ENCODE results near the gene PHETA1. TPM values are rescaled to one million over a fixed set of nuclear protein-coding genes. Genes with fewer than 3 reads are reported as not detected.

The PHETA1 gene
- total and polyA plus RNA-seq, 2 of the 13 experiments (the other 11 are each of a cell fraction or from before 2014, with no cell fraction given) = 11.3 to 20.8 TPM

DNA sequence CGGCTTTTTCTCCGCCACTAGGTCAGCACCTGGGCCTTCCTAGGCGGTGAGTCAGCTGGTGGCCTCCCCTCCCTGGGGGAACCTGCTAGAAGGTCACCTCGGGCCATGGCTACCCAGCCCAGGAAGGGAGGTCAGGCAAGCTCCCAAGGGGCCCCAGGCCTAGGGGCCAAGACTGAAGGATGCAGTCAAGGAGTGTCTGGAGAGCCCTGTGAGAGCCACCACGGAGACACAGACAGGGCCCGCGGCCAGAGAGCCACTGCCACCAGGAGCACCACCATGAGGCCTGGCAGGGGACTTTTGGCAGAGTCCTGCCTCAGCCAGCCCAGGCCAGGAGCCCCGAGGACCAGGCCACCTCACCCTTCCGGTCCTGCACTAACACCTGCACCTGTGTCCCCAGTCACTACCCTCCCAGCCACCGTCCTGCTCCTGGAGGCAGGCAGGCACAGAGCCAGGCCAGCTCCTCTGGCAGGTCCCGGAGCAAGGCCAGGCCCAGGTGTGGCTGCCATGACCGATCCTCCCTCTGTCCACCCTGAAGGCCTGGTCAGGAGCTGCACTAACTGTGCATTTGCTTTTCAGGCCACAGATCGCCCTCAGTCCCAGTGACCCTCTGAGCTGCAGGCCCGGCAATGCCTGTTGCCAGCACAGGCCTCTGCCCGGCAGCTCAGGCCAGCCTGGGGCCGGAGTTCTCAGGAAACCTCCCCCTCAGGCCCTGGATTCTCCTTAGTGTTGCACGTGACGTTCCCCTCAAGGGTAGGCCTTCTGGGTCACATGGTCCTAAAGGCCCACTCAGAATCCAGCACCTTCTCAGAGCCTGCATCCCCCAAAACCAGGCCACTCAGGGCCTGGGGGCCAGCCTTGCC lies 6.9 kb downstream of the PHETA1 start (continued):
- TF ChIP-seq ZNF646 (CRISPR knock-in tag; IDR thresholded peaks at IDR 0.05) = no peak
- TF ChIP-seq MIXL1 (CRISPR knock-in tag; IDR thresholded peaks at IDR 0.05) = no peak
- peak; percentile 17; the same call in 1 of the 2 replicates for TF ChIP-seq MTA1 (CRISPR knock-in tag; IDR thresholded peaks at IDR 0.05; ENCODE audit: borderline replicate concordance)
- no peak for TF ChIP-seq SYNCRIP (IDR thresholded peaks at IDR 0.05; ENCODE audit: insufficient read depth, low read depth, low read length)
- no peak for TF ChIP-seq MTF2 (CRISPR knock-in tag; IDR thresholded peaks at IDR 0.05; ENCODE audit: borderline replicate concordance)
- no peak for TF ChIP-seq MIER3 (CRISPR knock-in tag; IDR thresholded peaks at IDR 0.05; ENCODE audit: borderline replicate concordance)
- no peak for TF ChIP-seq FOXP1 (IDR thresholded peaks at IDR 0.05)
- TF ChIP-seq FOXP1 (CRISPR knock-in tag; IDR thresholded peaks at IDR 0.05) = no peak
- TF ChIP-seq, protein P1, sequence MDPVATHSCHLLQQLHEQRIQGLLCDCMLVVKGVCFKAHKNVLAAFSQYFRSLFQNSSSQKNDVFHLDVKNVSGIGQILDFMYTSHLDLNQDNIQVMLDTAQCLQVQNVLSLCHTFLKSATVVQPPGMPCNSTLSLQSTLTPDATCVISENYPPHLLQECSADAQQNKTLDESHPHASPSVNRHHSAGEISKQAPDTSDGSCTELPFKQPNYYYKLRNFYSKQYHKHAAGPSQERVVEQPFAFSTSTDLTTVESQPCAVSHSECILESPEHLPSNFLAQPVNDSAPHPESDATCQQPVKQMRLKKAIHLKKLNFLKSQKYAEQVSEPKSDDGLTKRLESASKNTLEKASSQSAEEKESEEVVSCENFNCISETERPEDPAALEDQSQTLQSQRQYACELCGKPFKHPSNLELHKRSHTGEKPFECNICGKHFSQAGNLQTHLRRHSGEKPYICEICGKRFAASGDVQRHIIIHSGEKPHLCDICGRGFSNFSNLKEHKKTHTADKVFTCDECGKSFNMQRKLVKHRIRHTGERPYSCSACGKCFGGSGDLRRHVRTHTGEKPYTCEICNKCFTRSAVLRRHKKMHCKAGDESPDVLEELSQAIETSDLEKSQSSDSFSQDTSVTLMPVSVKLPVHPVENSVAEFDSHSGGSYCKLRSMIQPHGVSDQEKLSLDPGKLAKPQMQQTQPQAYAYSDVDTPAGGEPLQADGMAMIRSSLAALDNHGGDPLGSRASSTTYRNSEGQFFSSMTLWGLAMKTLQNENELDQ (CRISPR knock-in tag; IDR thresholded peaks at IDR 0.05; ENCODE audit: borderline replicate concordance) = no peak
- no peak for TF ChIP-seq ERF (CRISPR knock-in tag; IDR thresholded peaks at IDR 0.05)
- TF ChIP-seq HOXA3 (CRISPR knock-in tag; IDR thresholded peaks at IDR 0.05) = 0 out of 2 replicates have a peak, but pooled peaks have one; percentile 14
- TF ChIP-seq, protein P2, sequence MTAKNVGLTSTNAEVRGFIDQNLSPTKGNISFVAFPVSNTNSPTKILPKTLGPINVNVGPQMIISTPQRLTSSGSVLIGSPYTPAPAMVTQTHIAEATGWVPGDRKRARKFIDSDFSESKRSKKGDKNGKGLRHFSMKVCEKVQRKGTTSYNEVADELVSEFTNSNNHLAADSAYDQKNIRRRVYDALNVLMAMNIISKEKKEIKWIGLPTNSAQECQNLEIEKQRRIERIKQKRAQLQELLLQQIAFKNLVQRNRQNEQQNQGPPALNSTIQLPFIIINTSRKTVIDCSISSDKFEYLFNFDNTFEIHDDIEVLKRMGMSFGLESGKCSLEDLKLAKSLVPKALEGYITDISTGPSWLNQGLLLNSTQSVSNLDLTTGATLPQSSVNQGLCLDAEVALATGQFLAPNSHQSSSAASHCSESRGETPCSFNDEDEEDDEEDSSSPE (CRISPR knock-in tag; IDR thresholded peaks at IDR 0.05) = no peak
- TF ChIP-seq, protein P3, sequence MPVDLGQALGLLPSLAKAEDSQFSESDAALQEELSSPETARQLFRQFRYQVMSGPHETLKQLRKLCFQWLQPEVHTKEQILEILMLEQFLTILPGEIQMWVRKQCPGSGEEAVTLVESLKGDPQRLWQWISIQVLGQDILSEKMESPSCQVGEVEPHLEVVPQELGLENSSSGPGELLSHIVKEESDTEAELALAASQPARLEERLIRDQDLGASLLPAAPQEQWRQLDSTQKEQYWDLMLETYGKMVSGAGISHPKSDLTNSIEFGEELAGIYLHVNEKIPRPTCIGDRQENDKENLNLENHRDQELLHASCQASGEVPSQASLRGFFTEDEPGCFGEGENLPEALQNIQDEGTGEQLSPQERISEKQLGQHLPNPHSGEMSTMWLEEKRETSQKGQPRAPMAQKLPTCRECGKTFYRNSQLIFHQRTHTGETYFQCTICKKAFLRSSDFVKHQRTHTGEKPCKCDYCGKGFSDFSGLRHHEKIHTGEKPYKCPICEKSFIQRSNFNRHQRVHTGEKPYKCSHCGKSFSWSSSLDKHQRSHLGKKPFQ (CRISPR knock-in tag; IDR thresholded peaks at IDR 0.05; ENCODE audit: insufficient replicate concordance) = no peak
- no peak for TF ChIP-seq ZNF460 (CRISPR knock-in tag; IDR thresholded peaks at IDR 0.05; ENCODE audit: borderline replicate concordance)
- peak; percentile 69; the same call in 1 of the 2 replicates for TF ChIP-seq JUND (CRISPR knock-in tag; IDR thresholded peaks at IDR 0.05)
